Endometrial microvascular endothelial cells (primary cell): ENCODE data around the gene VSIR. TPM values are rescaled to one million over a fixed set of nuclear protein-coding genes. Genes with fewer than 3 reads are reported as not detected.

ENCODE experiments used
- in situ Hi-C: cut with HindIII; loops from 2 replicates; pipeline ENCODE4 v1.10.0; 2017; ENCODE audit warnings: low sequenced_read_pairs, low pct_unique_long_range_greater_than_20kb; ENCODE audit errors: inconsistent ontology term
- total RNA-seq: library from RNA; depleted of rRNA; stranded (reverse); fragments of >200 nt; gene quantifications from one replicate; pipeline ENCODE4 v1.2.3, GENCODE V29; 2015; ENCODE audit errors: inconsistent ontology term

VSIR gene
- total RNA-seq, 1 donor from 2014 or later = 30.2 TPM

- in situ Hi-C loops = no loop called here
Measured at GRCh38 chr10:71807557-71808510, 34.5 kb upstream of the VSIR start.

GRCh38 chr10:71806704-71807556 is 33.6 kb upstream of the VSIR start:
- in situ Hi-C loops = no loop called here

- in situ Hi-C loops = no loop called here
Measured at GRCh38 chr10:71805776-71806703, 32.7 kb upstream of the VSIR start.

- in situ Hi-C loops = no loop called here
Measured at GRCh38 chr10:71804077-71804476, 30.8 kb upstream of the VSIR start.

GRCh38 chr10:71802715-71803488 is 29.6 kb upstream of the VSIR start:
- in situ Hi-C loops = no loop called here

GRCh38 chr10:71802235-71802634 is 28.9 kb upstream of the VSIR start:
- in situ Hi-C loops = no loop called here

- in situ Hi-C loops = no loop called here
Measured at GRCh38 chr10:71801361-71801760, 28.0 kb upstream of the VSIR start.

GRCh38 chr10:71799608-71800453 is 26.5 kb upstream of the VSIR start:
- in situ Hi-C loops = no loop called here

- in situ Hi-C loops = no loop called here
Measured at GRCh38 chr10:71799112-71799511, 25.8 kb upstream of the VSIR start.

- in situ Hi-C loops = no loop called here
Measured at GRCh38 chr10:71798308-71798624, 24.9 kb upstream of the VSIR start.

GRCh38 chr10:71797533-71798307 is 24.4 kb upstream of the VSIR start:
- in situ Hi-C loops = no loop called here

- in situ Hi-C loops = no loop called here
Measured at GRCh38 chr10:71796749-71797405, 23.6 kb upstream of the VSIR start.

- in situ Hi-C loops = no loop called here
Measured at GRCh38 chr10:71795248-71795647, 21.9 kb upstream of the VSIR start.

GRCh38 chr10:71790749-71791440 is 17.6 kb upstream of the VSIR start:
- in situ Hi-C loops = no loop called here

- in situ Hi-C loops = no loop called here
Measured at GRCh38 chr10:71789871-71790270, 16.6 kb upstream of the VSIR start.

- in situ Hi-C loops = no loop called here
Measured at GRCh38 chr10:71788954-71789353, 15.6 kb upstream of the VSIR start.
